GM19023 (cell line): ENCODE results near the gene OR2T27.
A peak's percentile ranks its signal among the peaks of the same experiment; 100 is the strongest.
"Not testable (repeated sequence)": the region's sequence is repeated elsewhere in the genome, so short reads cannot be mapped to it uniquely, and the experiment has no call there.

Experiments used
- ATAC-seq: cut with Tn5 transposase; IDR thresholded peaks from one replicate; pipeline ENCODE4 v1.9.1; 2021; ENCODE audit warnings: mild to moderate bottlenecking, moderate library complexity; ENCODE audit not compliant: unreplicated experiment

The OR2T27 gene

GRCh38 chr1:248655354-248655753, at the start of gene OR2T27:
OR2T27 (minus strand) TSS chr1:248655528; CDS start chr1:248650884, 4,644 bp downstream.
- ATAC-seq, result peak; percentile 53

- ATAC-seq, result no peak
Observed at GRCh38 chr1:248704606-248705005, 49.3 kb upstream of the OR2T27 start.

GRCh38 chr1:248703674-248704073, 48.3 kb upstream of the OR2T27 start:
- no peak for ATAC-seq

- no peak for ATAC-seq
Observed at GRCh38 chr1:248702714-248703113, 47.4 kb upstream of the OR2T27 start, which contains the start of gene OR14I1. OR14I1 (minus strand) TSS chr1:248702766.

- ATAC-seq, result no peak
Observed at GRCh38 chr1:248699099-248699498, 43.8 kb upstream of the OR2T27 start.

GRCh38 chr1:248697907-248698306, 42.6 kb upstream of the OR2T27 start:
- ATAC-seq, result no peak

- no peak for ATAC-seq
Observed at GRCh38 chr1:248696774-248697173, 41.4 kb upstream of the OR2T27 start.

GRCh38 chr1:248696261-248696660, 40.9 kb upstream of the OR2T27 start:
- ATAC-seq, result no peak

GRCh38 chr1:248695451-248696132, 40.3 kb upstream of the OR2T27 start:
- no peak for ATAC-seq

- ATAC-seq, result no peak
Observed at GRCh38 chr1:248691567-248692155, 36.3 kb upstream of the OR2T27 start.

GRCh38 chr1:248688527-248689298, 33.4 kb upstream of the OR2T27 start:
- peak; percentile 73 for ATAC-seq

GRCh38 chr1:248686815-248687214, 31.5 kb upstream of the OR2T27 start:
- peak; percentile 79 for ATAC-seq

- no peak for ATAC-seq
Observed at GRCh38 chr1:248681651-248682050, 26.3 kb upstream of the OR2T27 start.

- no peak for ATAC-seq
Observed at GRCh38 chr1:248670003-248670402, 14.7 kb upstream of the OR2T27 start.

GRCh38 chr1:248663453-248664328, 8.4 kb upstream of the OR2T27 start:
- peak; percentile 90 for ATAC-seq

GRCh38 chr1:248656797-248657196, 1.5 kb upstream of the OR2T27 start:
- ATAC-seq, result not testable (repeated sequence)

GRCh38 chr1:248648770-248649536, 6.4 kb downstream of the OR2T27 start:
- not testable (repeated sequence) for ATAC-seq

- not testable (repeated sequence) for ATAC-seq
Observed at GRCh38 chr1:248645178-248645577, 10.2 kb downstream of the OR2T27 start, which contains the start of gene OR2T35. OR2T35 (minus strand) TSS chr1:248645278; CDS start chr1:248639258, 6,020 bp downstream.

- ATAC-seq, result peak; percentile 68
Observed at GRCh38 chr1:248642971-248643651, 12.2 kb downstream of the OR2T27 start.
